GM04504 (cell line): ENCODE results near the gene XRN1.
"Not testable (repeated sequence)": the region's sequence is repeated elsewhere in the genome, so short reads cannot be mapped to it uniquely, and the experiment has no call there.

Experiments used
- DNase-seq: peaks from one replicate; pipeline ENCODE4 v3.0.0-alpha.2; 2012; ENCODE audit warnings: low read depth

Gene XRN1

DNA sequence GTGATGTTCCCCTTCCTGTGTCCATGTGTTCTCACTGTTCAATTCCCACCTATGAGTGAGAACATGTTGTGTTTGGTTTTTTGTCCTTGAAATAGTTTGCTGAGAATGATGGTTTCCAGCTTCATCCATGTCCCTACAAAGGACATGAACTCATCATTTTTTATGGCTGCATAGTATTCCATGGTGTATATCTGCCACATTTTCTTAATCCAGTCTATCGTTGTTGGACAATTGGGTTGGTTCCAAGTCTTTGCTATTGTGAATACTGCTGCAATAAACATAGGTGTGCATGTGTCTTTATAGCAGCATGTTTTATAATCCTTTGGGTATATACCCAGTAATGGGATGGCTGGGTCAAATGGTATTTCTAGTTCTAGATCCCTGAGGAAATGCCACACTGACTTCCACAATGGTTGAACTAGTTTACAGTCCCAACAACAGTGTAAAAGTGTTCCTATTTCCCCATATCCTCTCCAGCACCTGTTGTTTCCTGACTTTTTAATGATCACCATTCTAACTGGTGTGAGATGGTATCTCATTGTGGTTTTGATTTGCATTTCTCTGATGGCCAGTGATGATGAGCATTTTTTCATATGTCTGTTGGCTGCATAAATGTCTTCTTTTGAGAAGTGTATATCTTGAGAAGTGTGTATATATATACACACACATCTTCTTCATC, 123.4 kb downstream of the XRN1 start:
- DNase-seq: not testable (repeated sequence)

DNA sequence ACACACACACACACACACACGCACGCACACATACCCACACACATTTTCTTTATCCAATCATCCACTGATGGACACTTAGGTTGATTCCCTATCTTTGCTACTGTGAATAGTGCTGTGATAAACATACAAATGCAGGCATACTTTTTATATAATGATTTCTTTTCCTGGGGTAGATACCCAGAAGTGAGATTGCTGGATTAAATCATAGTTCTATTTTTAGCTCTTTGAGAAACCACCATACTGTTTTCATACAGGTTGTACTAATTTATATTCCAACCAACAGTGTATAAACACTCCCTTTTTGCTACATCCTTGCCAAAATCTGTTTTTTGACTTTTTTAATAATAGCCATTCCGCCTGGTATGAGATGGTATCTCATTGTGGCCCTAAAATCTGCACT, 127.9 kb downstream of the XRN1 start:
- no peak for DNase-seq

- no peak for DNase-seq
Measured at GRCh38 chr3:142319094-142319493, 128.7 kb downstream of the XRN1 start.

DNA sequence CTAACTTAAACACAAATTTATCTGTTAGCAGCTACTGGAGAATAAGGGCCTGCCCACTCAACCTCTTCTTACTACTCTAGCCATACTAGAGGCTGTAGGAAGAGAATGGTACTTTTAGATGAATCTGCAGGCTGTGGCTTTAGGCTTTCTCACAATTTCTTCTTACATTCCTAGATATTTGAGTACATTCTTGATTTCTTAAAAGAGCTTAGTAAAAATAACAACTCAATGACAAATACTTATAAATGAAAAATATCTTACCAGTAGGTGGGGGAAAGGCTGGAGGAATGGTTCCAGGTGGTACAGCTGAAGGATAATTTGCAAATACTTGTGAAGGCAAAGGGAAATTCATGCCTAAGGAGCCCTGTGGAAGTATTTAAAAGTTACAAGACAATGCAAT, 129.5 kb downstream of the XRN1 start:
- DNase-seq: no peak

GRCh38 chr3:142315978-142316388, 131.9 kb downstream of the XRN1 start:
- not testable (repeated sequence) for DNase-seq

GRCh38 chr3:142315083-142315482, 132.8 kb downstream of the XRN1 start:
- peak; percentile 51 for DNase-seq

- no peak for DNase-seq
Measured at GRCh38 chr3:142310439-142310838, 137.4 kb downstream of the XRN1 start.

GRCh38 chr3:142302847-142303246, 145.0 kb downstream of the XRN1 start:
- not testable (repeated sequence) for DNase-seq

- no peak for DNase-seq
Measured at GRCh38 chr3:142298626-142299025, 149.2 kb downstream of the XRN1 start.

- no peak for DNase-seq
Measured at GRCh38 chr3:142296507-142296906, 151.3 kb downstream of the XRN1 start.

DNA sequence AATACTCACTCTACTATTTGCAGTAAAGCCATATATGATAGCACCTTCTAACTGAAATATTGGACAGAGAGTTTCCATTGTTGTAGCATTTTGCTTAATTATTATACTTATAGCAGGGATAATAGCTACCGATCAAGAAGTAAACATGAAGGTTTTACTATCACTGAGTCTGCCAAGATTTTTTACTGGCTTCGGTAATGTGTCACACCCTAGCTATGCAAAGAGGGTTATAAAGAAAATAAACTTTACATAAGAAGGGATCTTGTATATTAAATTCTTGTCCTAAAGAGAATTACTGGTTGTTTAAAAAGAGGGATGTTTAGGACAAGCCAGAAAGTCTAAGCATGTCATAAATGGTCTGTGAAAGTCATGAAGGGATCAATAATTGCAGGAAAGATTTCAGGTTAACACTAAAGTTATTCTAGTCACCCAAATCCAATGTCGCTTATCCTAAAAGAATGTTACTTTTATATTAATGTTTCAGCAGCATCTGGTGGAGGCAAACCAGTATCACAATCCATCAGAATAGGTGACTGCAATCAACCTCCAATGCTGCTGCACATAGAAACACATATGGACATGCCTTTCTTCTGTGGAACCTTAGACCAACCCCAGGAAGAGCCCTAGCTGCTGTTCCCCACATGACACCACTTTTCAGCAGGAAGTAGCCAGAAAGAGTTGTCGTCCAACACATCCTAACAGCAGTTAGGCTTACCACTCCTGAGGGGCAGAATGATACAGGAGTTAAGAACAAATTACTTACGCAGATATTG, 159.8 kb downstream of the XRN1 start:
- no peak for DNase-seq

DNA sequence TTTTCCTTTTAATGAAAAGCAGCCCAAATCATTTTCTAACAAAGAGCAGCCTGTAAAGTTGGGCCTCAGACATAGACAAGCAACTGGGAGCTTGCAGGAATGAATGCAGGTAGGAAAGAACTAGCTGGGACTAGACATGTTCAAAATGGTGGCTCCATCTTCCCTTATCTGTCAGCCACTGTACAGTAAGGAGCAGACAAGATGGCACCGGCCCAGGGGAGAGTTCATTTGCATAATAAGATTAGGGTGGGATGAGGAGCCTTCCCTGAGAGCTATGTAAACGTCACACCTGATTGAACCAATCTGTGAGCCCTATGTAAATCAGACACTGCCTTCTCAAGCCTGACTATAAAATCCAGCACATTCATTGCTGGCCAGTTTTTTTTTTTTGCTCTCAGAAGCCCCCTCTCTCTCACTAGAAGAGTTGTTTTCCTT, 162.7 kb downstream of the XRN1 start:
- DNase-seq: no peak

GRCh38 chr3:142282503-142282902, 165.3 kb downstream of the XRN1 start:
- no peak for DNase-seq

DNA sequence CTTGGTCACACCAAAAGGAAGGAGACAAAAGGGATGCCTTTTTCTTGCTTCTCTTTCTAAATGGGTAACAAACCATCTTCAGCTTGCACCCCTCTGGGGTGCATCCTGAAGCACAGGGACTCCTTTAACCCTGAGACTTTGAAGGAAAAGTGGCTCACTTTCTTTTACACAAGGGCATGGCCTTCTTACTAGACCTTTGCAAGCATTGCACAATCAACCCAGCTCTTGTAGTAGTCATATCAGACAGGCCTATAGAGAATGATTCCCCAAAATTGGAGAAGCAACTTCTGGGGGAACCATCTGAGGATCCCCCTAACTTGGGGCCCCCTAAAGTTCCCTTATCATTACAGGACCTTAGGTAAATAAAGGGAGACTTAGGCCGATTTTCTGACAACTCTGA, 166.4 kb downstream of the XRN1 start:
- DNase-seq: no peak

DNA sequence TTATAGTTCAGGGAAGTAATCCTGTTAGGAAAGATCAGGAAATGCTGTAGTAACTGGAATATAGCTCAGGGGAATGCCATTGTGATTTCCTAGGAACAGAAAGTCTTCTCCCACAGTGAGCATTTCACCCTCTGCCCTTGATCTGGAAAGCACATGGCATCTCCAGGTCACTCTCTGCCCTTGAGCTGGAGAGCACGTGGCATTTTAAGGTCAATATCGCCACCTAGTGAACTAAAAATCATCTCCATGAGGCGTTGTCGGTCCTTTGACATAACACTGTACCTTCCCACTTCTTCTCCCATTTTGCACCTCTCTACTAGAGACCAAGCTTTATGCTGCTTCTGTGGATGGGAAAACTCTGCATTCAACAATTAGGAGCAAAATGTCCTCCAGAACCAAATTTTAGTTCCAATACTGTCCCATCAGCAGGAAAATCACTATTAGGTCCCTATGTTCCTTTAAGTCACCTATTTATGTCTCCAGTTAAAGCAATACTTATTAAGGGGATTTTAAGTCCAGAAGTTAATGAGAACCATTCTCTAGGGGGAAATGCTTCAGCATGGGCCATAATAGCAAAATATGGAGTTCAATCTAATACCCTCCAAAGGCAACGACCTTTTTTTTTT, 167.8 kb downstream of the XRN1 start:
- DNase-seq: peak; percentile 63

- DNase-seq: no peak
Measured at GRCh38 chr3:142278451-142278850, 169.4 kb downstream of the XRN1 start.

- DNase-seq: no peak
Measured at GRCh38 chr3:142276781-142277180, 171.1 kb downstream of the XRN1 start.

DNA sequence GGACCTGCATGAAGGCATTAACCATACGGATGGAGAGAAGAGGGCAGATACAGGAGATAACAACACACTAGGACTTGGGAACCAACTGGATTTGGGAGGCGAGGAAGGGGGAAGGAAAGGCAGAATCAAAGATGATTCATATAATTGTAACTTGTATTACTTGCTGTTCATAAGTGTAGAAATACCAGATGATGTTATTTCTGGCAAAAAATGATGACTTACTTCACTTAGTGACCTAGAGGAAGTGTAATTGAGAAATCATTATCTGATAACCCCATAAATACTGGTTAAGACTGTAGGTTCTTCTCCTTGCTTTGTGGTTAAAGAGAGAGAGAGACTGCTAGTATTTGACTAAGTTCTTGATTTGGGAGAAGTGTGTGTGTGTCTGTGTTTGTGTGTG, 172.0 kb downstream of the XRN1 start:
- peak; percentile 58 for DNase-seq

DNA sequence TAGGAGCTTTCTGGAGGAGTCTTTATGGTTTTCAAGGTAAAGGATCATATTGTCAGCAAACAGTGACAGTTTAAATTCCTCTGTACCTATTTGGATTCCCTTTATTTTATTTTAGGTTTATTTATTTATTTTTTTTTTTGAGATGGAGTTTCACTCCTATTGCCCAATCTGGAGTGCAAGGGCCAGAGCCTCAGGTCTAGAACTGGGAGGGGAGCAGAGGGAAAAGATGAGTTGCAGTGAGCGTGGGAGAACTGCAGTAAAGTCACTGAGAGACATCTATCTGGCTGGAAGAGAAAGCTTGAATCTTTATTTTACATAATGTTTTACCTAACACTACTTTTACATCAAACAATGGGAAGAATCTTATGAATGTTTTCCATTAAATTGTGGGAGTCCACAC, 172.9 kb downstream of the XRN1 start:
- DNase-seq: no peak

GRCh38 chr3:142273501-142273900, 174.3 kb downstream of the XRN1 start:
- no peak for DNase-seq

DNA sequence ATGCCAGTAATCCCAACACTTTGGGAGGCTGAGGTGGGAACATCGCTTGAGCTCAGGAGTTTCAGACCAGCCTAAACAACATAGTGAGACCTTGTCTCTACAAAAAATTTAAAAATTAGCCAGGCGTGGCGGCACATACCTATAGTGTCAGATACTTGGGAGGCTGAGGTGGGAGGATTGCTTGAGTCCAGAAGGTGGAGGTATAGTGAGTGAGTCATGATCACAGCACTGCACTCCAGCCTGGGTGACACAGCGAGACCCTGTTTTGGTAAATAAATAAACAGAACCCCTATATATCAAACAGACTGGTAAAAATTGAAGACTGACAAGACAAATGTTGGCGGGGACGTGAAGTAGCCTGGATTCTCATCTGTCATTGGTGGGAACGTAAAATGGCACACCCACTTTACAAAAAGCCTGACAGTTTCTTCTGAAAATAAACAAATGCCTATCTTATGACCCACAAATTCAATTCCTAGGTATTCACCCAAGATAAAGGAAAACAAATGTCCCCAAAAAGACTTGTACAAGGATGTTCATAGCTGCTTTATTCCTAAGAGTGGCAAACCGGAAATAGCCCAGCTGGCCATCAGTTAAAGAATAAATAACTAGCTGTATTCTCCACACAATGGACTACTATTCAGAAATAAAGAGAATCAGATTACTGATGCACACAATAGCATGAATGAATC, 175.5 kb downstream of the XRN1 start:
- no peak for DNase-seq

- no peak for DNase-seq
Measured at GRCh38 chr3:142270407-142270806, 177.4 kb downstream of the XRN1 start.

DNA sequence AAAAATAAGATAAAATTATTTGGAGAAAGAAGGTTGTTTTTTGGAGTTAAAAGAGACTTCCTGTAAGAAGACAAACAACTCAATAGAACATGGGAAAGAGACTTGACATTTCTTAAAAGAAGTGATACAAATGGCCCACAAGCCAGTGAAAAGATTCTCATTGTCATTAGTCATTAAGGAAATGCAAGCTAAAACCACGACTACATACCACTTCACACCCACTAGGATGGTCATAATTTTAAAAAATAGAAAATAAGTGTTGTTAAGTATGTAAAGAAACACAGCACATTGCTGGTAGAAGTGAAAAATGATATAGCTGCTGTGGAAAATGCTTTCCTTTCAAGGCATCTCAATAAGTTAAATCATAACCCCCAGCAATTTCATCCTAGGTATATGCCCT, 178.1 kb downstream of the XRN1 start:
- DNase-seq: no peak
